GM10248 (cell line): ENCODE results near the gene ZDHHC14.
"Not testable (repeated sequence)": the region's sequence is repeated elsewhere in the genome, so short reads cannot be mapped to it uniquely, and the experiment has no call there.

Experiments used
- CTCF ChIA-PET: fragments of 300-600 bp; sonication (Branson Sonifier 250); formaldehyde crosslinking; extraction: SDS; loops from one replicate; lab custom pipeline; 2021; ENCODE audit warnings: antibody characterized with exemption; lab: Yijun Ruan, JAX
- POLR2A ChIA-PET: fragments of 350-650 bp; sonication (Branson Sonifier 250); formaldehyde crosslinking; extraction: SDS; loops from one replicate; lab custom pipeline; 2020; ENCODE audit warnings: antibody characterized with exemption; lab: Yijun Ruan, JAX
- DNase-seq: peaks from one replicate; pipeline ENCODE4 v3.0.0; 2012; ENCODE audit errors: extremely low spot score
- TF ChIP-seq, protein P1 (sequence below): IDR thresholded peaks from 2 replicates; pipeline ENCODE4 v1.5.1; 2012; ENCODE audit warnings: mild to moderate bottlenecking, low read depth; ENCODE audit errors: extremely low read depth, missing control alignments, control extremely low read depth

The ZDHHC14 gene

GRCh38 chr6:157693867-157694266 is 312.9 kb downstream of the ZDHHC14 start:
- POLR2A ChIA-PET = no interaction called here
- no peak for DNase-seq
- CTCF ChIA-PET = no interaction called here
- TF ChIP-seq, protein P1, sequence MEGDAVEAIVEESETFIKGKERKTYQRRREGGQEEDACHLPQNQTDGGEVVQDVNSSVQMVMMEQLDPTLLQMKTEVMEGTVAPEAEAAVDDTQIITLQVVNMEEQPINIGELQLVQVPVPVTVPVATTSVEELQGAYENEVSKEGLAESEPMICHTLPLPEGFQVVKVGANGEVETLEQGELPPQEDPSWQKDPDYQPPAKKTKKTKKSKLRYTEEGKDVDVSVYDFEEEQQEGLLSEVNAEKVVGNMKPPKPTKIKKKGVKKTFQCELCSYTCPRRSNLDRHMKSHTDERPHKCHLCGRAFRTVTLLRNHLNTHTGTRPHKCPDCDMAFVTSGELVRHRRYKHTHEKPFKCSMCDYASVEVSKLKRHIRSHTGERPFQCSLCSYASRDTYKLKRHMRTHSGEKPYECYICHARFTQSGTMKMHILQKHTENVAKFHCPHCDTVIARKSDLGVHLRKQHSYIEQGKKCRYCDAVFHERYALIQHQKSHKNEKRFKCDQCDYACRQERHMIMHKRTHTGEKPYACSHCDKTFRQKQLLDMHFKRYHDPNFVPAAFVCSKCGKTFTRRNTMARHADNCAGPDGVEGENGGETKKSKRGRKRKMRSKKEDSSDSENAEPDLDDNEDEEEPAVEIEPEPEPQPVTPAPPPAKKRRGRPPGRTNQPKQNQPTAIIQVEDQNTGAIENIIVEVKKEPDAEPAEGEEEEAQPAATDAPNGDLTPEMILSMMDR = no peak

DNA sequence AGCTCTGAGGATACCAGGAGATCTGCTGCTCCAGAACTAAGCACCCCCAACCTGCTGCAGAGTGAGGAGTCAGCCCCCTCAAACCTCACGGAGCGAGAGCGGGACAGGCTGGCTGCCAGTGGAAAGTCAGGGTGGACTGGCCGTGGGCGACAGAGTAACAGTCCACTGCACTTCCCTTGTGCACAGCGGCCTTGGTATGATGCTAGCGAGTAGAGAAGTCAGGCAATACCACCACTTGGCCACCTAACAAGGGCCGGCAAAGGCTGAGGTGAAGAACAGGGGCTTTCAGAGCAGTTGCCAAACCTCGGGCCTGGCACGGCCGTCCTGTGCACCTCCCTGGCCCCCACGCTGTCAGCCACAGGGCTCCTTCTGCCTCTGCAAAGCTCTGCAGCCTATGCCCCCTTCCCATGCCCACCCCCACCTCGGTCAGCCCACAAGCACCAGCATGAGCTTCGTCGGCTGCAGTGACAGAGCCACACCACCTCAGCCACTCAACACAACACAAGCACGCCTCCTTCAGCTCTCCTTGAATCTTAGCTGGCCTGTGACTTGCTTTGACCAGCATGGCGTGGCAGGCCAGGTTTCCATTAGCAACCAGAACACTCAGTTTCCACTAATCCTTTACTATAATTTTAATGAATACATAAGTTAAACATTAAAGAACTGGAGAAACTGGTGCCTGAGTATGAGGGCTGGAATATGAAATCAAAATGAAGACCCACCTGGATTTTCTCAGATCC is 314.5 kb downstream of the ZDHHC14 start:
- no peak for DNase-seq
- TF ChIP-seq, protein P1 = no peak
- CTCF ChIA-PET = no interaction called here
- POLR2A ChIA-PET = no interaction called here

- POLR2A ChIA-PET = no interaction called here
- no peak for DNase-seq
- CTCF ChIA-PET = interaction anchor here (1.0 kb wide), 1 partner anchor 34 kb away, joined by 3 read pairs; no protein-coding TSS in a partner anchor
- TF ChIP-seq, protein P1 = no peak
Observed at GRCh38 chr6:157699777-157700636, 319.0 kb downstream of the ZDHHC14 start.

DNA sequence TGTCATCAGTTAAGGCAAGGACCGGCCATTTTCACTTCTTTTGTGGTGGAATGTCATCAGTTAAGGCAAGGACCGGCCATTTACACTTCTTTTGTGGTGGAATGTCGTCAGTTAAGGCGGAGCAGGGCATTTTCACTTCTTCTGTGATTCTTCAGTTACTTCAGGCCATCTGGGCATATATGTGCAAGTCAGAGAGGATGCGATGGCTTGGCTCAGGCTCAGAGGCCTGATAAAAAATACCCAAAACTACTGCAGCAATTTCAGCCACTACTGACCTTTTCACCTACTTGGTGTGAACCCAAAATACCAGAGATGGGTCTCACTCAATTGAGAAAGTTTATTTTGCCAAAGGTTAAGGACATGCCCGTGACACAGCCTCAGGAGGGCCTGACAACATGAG is 325.4 kb downstream of the ZDHHC14 start:
- CTCF ChIA-PET, POLR2A ChIA-PET, DNase-seq: not testable (repeated sequence)

GRCh38 chr6:157706883-157707282 is 325.9 kb downstream of the ZDHHC14 start:
- CTCF ChIA-PET = no interaction called here
- POLR2A ChIA-PET = no interaction called here
- TF ChIP-seq, protein P1 = no peak
- DNase-seq = no peak

DNA sequence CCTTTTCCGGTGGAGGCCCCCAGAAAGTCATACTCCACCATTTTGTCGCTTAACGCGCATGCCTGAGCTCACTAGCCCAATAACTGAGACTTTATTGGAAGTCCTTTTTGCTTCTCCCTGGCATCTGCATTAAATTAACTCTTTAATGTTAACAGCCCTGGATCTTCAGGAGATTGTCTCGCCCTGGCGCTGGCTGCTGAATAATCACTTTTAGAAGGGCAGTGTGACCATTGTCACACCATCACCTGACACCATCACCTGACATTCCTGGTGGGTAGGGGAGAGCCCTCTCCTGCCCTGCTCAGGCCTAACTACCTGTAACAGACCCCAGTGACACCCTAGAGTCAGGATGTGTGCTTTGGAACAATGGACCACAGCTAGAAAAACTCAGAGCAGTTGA is 326.6 kb downstream of the ZDHHC14 start:
- no peak for DNase-seq
- ChIA-PET CTCF (no interaction called here), POLR2A (no interaction called here)
- TF ChIP-seq, protein P1 = no peak

DNA sequence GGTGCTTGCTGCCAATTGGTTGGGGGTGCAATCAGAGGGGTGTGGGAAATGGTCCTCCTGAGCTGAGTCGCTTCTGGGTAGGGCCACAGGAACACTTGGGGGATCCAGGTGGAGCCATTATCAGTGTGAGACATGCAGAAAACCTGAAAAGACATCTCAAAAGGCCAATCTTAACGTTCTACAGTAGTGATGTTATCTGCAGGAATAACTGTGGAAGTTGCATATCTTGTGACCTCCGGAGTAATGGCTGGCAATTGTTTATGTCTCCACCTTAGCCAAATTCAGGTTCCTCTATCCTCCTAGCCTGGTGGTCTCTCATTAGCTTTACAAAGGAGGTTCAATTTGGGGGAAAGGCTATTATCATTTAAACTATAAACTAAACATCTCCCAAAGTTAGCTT is 327.2 kb downstream of the ZDHHC14 start:
- POLR2A ChIA-PET = no interaction called here
- no peak for DNase-seq
- CTCF ChIA-PET = interaction anchor here (0.9 kb wide), 1 partner anchor 37 kb away, joined by 3 read pairs; no protein-coding TSS in a partner anchor
- TF ChIP-seq, protein P1 = no peak
